ENCODE measurements around the gene MRGPRD.

DNA sequence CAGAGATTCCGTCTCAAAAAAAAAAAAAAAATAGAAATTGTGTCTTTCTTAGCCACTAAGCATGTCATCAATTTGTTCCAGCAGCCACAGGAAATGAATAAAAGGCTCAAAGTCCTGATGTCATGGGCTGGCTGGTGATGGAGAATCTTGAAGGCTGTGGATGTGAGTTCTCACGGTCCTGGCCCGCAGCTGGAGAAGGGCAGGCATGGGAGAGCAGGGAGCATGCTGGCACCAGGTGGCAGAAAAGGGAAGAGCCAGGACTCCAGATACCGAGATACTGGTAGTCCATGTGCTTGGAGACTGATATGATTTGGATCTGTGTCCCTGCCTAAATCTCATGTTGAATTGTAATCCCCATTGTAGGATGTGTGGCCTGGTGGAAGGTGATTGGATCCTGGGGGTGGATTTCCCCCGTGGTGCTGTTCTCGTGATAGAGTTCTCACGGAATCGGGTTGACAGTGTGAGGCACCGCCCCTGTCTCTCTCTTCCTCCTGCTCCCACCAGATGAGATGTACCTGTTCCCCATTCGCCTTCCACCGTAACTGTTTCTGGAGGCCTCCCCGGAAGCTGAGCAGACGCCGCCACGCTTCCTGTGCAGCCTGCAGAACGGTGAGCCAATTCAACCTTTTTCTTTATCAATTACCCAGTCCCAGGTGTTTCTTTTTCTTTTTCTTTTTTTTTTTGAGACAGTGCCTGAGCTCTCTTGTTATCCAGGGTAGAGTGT lies 18.1 kb downstream of the MRGPRD start:
- TF ChIP-seq EZH2 (IDR thresholded peaks at IDR 0.05; ENCODE audit: borderline replicate concordance, insufficient read depth, low read depth, low read length, poor library complexity, severe bottlenecking) (no peak), CTCF (IDR thresholded peaks at IDR 0.05) (no peak)
